Kidney (tissue), 14 donors: ENCODE measurements around the gene EFCAB7. TPM values are rescaled to one million over a fixed set of nuclear protein-coding genes. Genes with fewer than 3 reads are reported as not detected.

Experiments used
- DNase-seq, 5 donors: peaks; one replicate each; pipeline ENCODE4 v3.0.0-alpha.2; 2013 to 2020
- FAIRE-seq: peaks from 2 replicates; lab custom pipeline; 2012; peaks lifted over from hg19 to GRCh38; lab: Jason Lieb, UNC
- H3K27ac ChIP-seq, 2 donors: one replicate each; pipeline ENCODE4 v1.7.0; 2013; ENCODE audit warnings: low read depth in 2 of 2, low read length in 2 of 2, inconsistent platforms in 1 of 2
- H3K27me3 ChIP-seq: one replicate; pipeline ENCODE4 v1.7.1; 2013; ENCODE audit warnings: low read length, inconsistent platforms; ENCODE audit not compliant: control insufficient read depth, insufficient read depth
- H3K36me3 ChIP-seq, 3 donors: one replicate each; pipeline versions ENCODE4 v1.7.0 to v1.7.1; 2013; ENCODE audit warnings: low read length in 3 of 3, control low read depth in 1 of 3, inconsistent platforms in 1 of 3; ENCODE audit not compliant: insufficient read depth in 3 of 3, control insufficient read depth in 2 of 3
- H3K4me1 ChIP-seq, 3 donors: one replicate each; pipeline versions ENCODE4 v1.7.0 to v1.7.1; 2013; ENCODE audit warnings: low read length in 3 of 3, inconsistent platforms in 1 of 3, low read depth in 1 of 3; ENCODE audit not compliant: control insufficient read depth in 2 of 3, insufficient read depth in 2 of 3
- H3K4me3 ChIP-seq, 3 donors: one replicate each; pipeline versions ENCODE4 v1.7.0 to v1.8.1; 2013; ENCODE audit warnings: low read length in 3 of 3, control low read depth in 1 of 3, inconsistent platforms in 1 of 3
- H3K9ac ChIP-seq, 3 donors: one replicate each; pipeline versions ENCODE4 v1.7.0 to v1.7.1; 2013; ENCODE audit warnings: low read length in 3 of 3, control low read depth in 1 of 3, inconsistent platforms in 1 of 3
- H3K9me3 ChIP-seq, 3 donors: one replicate each; pipeline versions ENCODE4 v1.7.0 to v1.7.1; 2013; ENCODE audit warnings: low read length in 3 of 3, control low read depth in 1 of 3, inconsistent platforms in 1 of 3; ENCODE audit not compliant: control insufficient read depth in 2 of 3, insufficient read depth in 1 of 3
- CTCF ChIP-seq: IDR thresholded peaks from 3 replicates; pipeline ENCODE4 v1.5.1; 2012; ENCODE audit warnings: mild to moderate bottlenecking, moderate library complexity, borderline replicate concordance; ENCODE audit not compliant: insufficient read depth; ENCODE audit errors: extremely low read depth
- intact Hi-C: fragments of 100-400 bp; cut with DNase I; formaldehyde crosslinking; loops from one replicate; pipeline ENCODE4 v1.11.1; 2022
- polyA plus RNA-seq: library from polyadenylated mRNA; stranded (reverse); fragments of 350-450 nt; fragmentation: Illumina TruSeq; extraction: RNeasy Lipid Tissue Mini Kit (QIAGEN cat#74804); gene quantifications from one replicate; pipeline ENCODE4 v1.2.3, GENCODE V29; 2014; ENCODE audit warnings: low read depth, low replicate concordance; ENCODE audit not compliant: insufficient read depth
- total RNA-seq: library from RNA; stranded (reverse); fragmentation: NEBNext Ultra II Directional; extraction: Animal tissue kit (Norgen Biotek cat#: 25700); gene quantifications from one replicate; pipeline ENCODE4 v1.2.1, GENCODE V29; 2021
- donor health status: control.
- donor health status: control.
- donor health status: control.
- donor health status: control.
- donor health status: control.
- donor health status: DM: yes; HTN: yes; CAD: no.
- donor health status: Normal renal cell carcinoma (clear cell type).

The EFCAB7 gene
- total and polyA plus RNA-seq, 2 donors from 2014 or later = 5.1 to 9.6 TPM

- DNase-seq (no peak), FAIRE-seq (no peak)
- H3K9me3 ChIP-seq = no peaks in the 10 kb centered on the region
- no peak for TF ChIP-seq CTCF
- H3K4me3 ChIP-seq = no peak overlapping the region
- H3K27ac ChIP-seq = no peak overlapping the region
- no peak overlapping the region for H3K9ac ChIP-seq
- no peaks in the 10 kb centered on the region for H3K36me3 ChIP-seq
- peaks cover 0 to 4% (median 0%) of the 10 kb centered on the region in 3 donors for H3K4me1 ChIP-seq
- intact Hi-C loops = no loop called here
- no peaks in the 10 kb centered on the region for H3K27me3 ChIP-seq
Observed at GRCh38 chr1:63599799-63600198, 76.5 kb downstream of the EFCAB7 start.

- intact Hi-C loops = no loop called here
- Histone ChIP-seq H3K4me1 (peaks cover 0 to 4% (median 0%) of the 10 kb centered on the region in 3 donors), H3K36me3 (no peaks in the 10 kb centered on the region), H3K9ac (no peak overlapping the region), H3K4me3 (no peak overlapping the region), H3K27me3 (no peaks in the 10 kb centered on the region), H3K27ac (no peak overlapping the region), H3K9me3 (no peaks in the 10 kb centered on the region)
- no peak for TF ChIP-seq CTCF
- FAIRE-seq (no peak), DNase-seq (no peak)
Observed at GRCh38 chr1:63600248-63600647, 76.9 kb downstream of the EFCAB7 start.

- Histone ChIP-seq H3K36me3 (no peaks in the 10 kb centered on the region), H3K27ac (no peak overlapping the region), H3K4me1 (peaks cover 0 to 4% (median 0%) of the 10 kb centered on the region in 3 donors), H3K9me3 (no peaks in the 10 kb centered on the region), H3K4me3 (no peak overlapping the region), H3K27me3 (no peaks in the 10 kb centered on the region), H3K9ac (no peak overlapping the region)
- intact Hi-C loops = no loop called here
- no peak for TF ChIP-seq CTCF
- DNase-seq = no peak
- FAIRE-seq = no peak
Observed at GRCh38 chr1:63601061-63601460, 77.7 kb downstream of the EFCAB7 start.

GRCh38 chr1:63601463-63601862 lies 78.1 kb downstream of the EFCAB7 start:
- Histone ChIP-seq H3K9ac (no peak overlapping the region), H3K27ac (no peak overlapping the region), H3K9me3 (no peaks in the 10 kb centered on the region), H3K36me3 (no peaks in the 10 kb centered on the region), H3K4me3 (no peak overlapping the region), H3K4me1 (peaks cover 0 to 4% (median 0%) of the 10 kb centered on the region in 3 donors), H3K27me3 (no peaks in the 10 kb centered on the region)
- TF ChIP-seq CTCF = no peak
- intact Hi-C loops = no loop called here
- no peak for FAIRE-seq
- no peak for DNase-seq
